K562 (cell line): ENCODE results near the gene TECPR1. TPM values are rescaled to one million over a fixed set of nuclear protein-coding genes. Genes with fewer than 3 reads are reported as not detected.

ENCODE experiments used
- ATAC-seq: fragments of 200-7000 bp; cut with Tn5 transposase; 3 replicates; pipeline ENCODE4 v1.9.1; 2020; ENCODE audit warnings: moderate library complexity
- BruUV-seq: library from RNA; stranded (reverse); fragments of 400-500 nt; replicated peaks from 2 replicates; lab custom pipeline; 2021; lab: Mats Ljungman, UMichigan
- CTCF ChIA-PET: fragments of 300-600 bp; formaldehyde crosslinking; extraction: SDS; loops from one replicate; lab custom pipeline; 2021; ENCODE audit warnings: low intra/inter-chr PET ratio; lab: Yijun Ruan, JAX
- POLR2A ChIA-PET: fragments of 300-600, 350-650 bp; sonication (Branson Sonifier 250); formaldehyde crosslinking; extraction: SDS; loops from one replicate; lab custom pipeline; 2021; ENCODE audit warnings: antibody characterized with exemption, inconsistent platforms; lab: Yijun Ruan, JAX
- DNase-seq, 4 experiments: peaks; one replicate each; pipeline versions ENCODE4 v3.0.0 to v3.0.0-alpha.2; 2011 to 2018; ENCODE audit warnings: low spot score in 3 of 4, mixed read lengths in 3 of 4; ENCODE audit errors: extremely low read depth in 1 of 4
- FAIRE-seq: peaks from 2 replicates; lab custom pipeline; 2011; peaks lifted over from hg19 to GRCh38; lab: Jason Lieb, UNC
- H2AFZ ChIP-seq: 2 replicates; pipeline ENCODE4 v1.6.0; 2011; ENCODE audit warnings: low read depth, low read length, control low read depth, inconsistent platforms
- H3K27ac ChIP-seq: fragments of 200-600 bp; 3 replicates; pipeline ENCODE4 v1.8.0; 2011; ENCODE audit warnings: low read depth, mild to moderate bottlenecking, control low read depth, inconsistent platforms, low read length, moderate library complexity, mixed read lengths; ENCODE audit errors: extremely low read depth
- H3K27me3 ChIP-seq, 2 experiments: fragments of 300-600 bp in 1 of 2; 2 replicates in 1 of 2; 3 replicates in 1 of 2; pipeline versions ENCODE4 v1.6.0 to v1.8.0; 2011; ENCODE audit warnings: inconsistent platforms in 2 of 2, low read length in 2 of 2, mild to moderate bottlenecking in 1 of 2, mixed read lengths in 1 of 2, moderate library complexity in 1 of 2; ENCODE audit not compliant: control insufficient read depth in 2 of 2, insufficient read depth in 2 of 2
- H3K36me3 ChIP-seq: fragments of 300-600 bp; 3 replicates; pipeline ENCODE4 v1.8.0; 2011; ENCODE audit warnings: mild to moderate bottlenecking, low read length, inconsistent platforms; ENCODE audit not compliant: control insufficient read depth, insufficient read depth
- H3K4me1 ChIP-seq, 2 experiments: fragments of 200-600 bp in 1 of 2; replicated peaks in 1 of 2; 2 replicates in 1 of 2; 3 replicates in 1 of 2; pipeline versions ENCODE4 v1.5.1 to v1.8.0; 2011; ENCODE audit warnings: inconsistent platforms in 2 of 2, low read length in 2 of 2, mild to moderate bottlenecking in 1 of 2, mixed read lengths in 1 of 2, moderate library complexity in 1 of 2; ENCODE audit not compliant: control insufficient read depth in 2 of 2, insufficient read depth in 2 of 2
- H3K4me2 ChIP-seq: 2 replicates; pipeline ENCODE4 v1.6.1; 2011; ENCODE audit warnings: low read length, control low read depth, inconsistent platforms, mixed read lengths; ENCODE audit not compliant: insufficient read depth
- H3K4me3 ChIP-seq: fragments of 200-600 bp; sonication (generic), shearing (Covaris generic); 2 replicates; pipeline ENCODE4 v1.5.1; 2016; ENCODE audit warnings: control low read depth, inconsistent platforms
- H3K79me2 ChIP-seq: fragments of 200-600 bp; 3 replicates; pipeline ENCODE4 v1.8.0; 2011; ENCODE audit warnings: low read length, inconsistent platforms; ENCODE audit not compliant: control insufficient read depth, insufficient read depth
- H3K9ac ChIP-seq, 2 experiments: 2 replicates each; pipeline versions ENCODE4 v1.6.0 to v1.6.1; 2011; ENCODE audit warnings: low read depth in 2 of 2, low read length in 2 of 2, control low read depth in 1 of 2, inconsistent platforms in 1 of 2, mild to moderate bottlenecking in 1 of 2, mixed read lengths in 1 of 2; ENCODE audit not compliant: insufficient read depth in 1 of 2
- H3K9me1 ChIP-seq: one replicate; pipeline ENCODE4 v1.6.0; 2011; ENCODE audit warnings: inconsistent platforms, mild to moderate bottlenecking, low read length, moderate library complexity; ENCODE audit not compliant: control insufficient read depth, insufficient read depth
- H3K9me3 ChIP-seq: replicated peaks from 2 replicates; pipeline ENCODE4 v1.5.1; 2011; ENCODE audit warnings: low read depth, low read length, inconsistent platforms; ENCODE audit not compliant: control insufficient read depth, insufficient read depth
- H4K20me1 ChIP-seq: replicated peaks from 2 replicates; pipeline ENCODE4 v1.6.1; 2011; ENCODE audit warnings: low read length, inconsistent platforms, mixed read lengths; ENCODE audit not compliant: control insufficient read depth, insufficient read depth
- C11orf30 ChIP-seq: fragments of 450-650 bp; IDR thresholded peaks from 2 replicates; pipeline ENCODE4 v1.6.1; 2016; ENCODE audit warnings: low read depth, mild to moderate bottlenecking
- KAT8 ChIP-seq: fragments of 450-650 bp; IDR thresholded peaks from 2 replicates; pipeline ENCODE4 v1.6.1; 2016; ENCODE audit warnings: low read depth, mild to moderate bottlenecking
- WHSC1 ChIP-seq: IDR thresholded peaks from one replicate; pipeline ENCODE4 v1.6.1; 2012; ENCODE audit warnings: low read length, control low read depth, inconsistent platforms
- ZNF589 ChIP-seq: fragments of 200-800 bp; sonication (Bioruptor generic); IDR thresholded peaks from 2 replicates; pipeline ENCODE4 v1.6.1; 2016; ENCODE audit warnings: low read depth, missing genetic modification characterization, missing compliant biosample characterization
- ZNF592 ChIP-seq: fragments of 450-650 bp; IDR thresholded peaks from 2 replicates; pipeline ENCODE4 v1.6.1; 2017; ENCODE audit warnings: antibody characterized with exemption, mild to moderate bottlenecking
- WGBS: fragments of 100-300 bp; shearing (Covaris generic); methylation state at CpG from one replicate; pipeline ENCODE4 v1.1.6; 2016; ENCODE audit warnings: low coverage, mixed read lengths; ENCODE audit not compliant: insufficient coverage; ENCODE audit errors: missing lambda C conversion rate; 5-methylcytosine and 5-hydroxymethylcytosine counted together
- in situ Hi-C: fragments of 300-500 bp; cut with MboI; formaldehyde crosslinking; loops from 4 replicates; pipeline ENCODE4 v1.15.0; 2018; ENCODE audit warnings: inconsistent platforms, mixed read lengths
- intact Hi-C: fragments of 100-400 bp; cut with micrococcal nuclease; formaldehyde crosslinking; loops from 2 replicates; pipeline ENCODE4 v1.14.2; 2022
- polyA plus RNA-seq, 8 experiments: library from polyadenylated mRNA; depleted of rRNA in 4 of 8; stranded (reverse) in 5 of 8; unstranded in 3 of 8; fragments of >200 nt; fragmentation: Nextera tagmentation in 2 of 8; fragmentation: Illumina TruSeq in 1 of 8; extraction: Ambion mirVana in 2 of 8; extraction: Trizol in 1 of 8; gene quantifications; 2 replicates each; pipeline versions ENCODE4 v1.2.1 to v1.2.3, GENCODE V29; 2011 to 2014; ENCODE audit warnings: inconsistent platforms in 1 of 8, missing spikeins in 1 of 8
- total RNA-seq, 7 experiments: library from RNA; depleted of rRNA in 6 of 7; stranded (reverse); fragments of >200 nt in 6 of 7; fragmentation: Illumina TruSeq in 2 of 7; extraction: Trizol in 2 of 7; gene quantifications; 2 replicates each; pipeline versions ENCODE4 v1.2.1 to v1.2.3, GENCODE V29; 2011 to 2021; ENCODE audit warnings: low replicate concordance in 1 of 7

TECPR1 gene
- total and polyA plus RNA-seq, 9 of the 15 experiments (the other 6 are each of a cell fraction or from before 2014, with no cell fraction given): 0.17 to 15.0 (median 2.2) TPM

GRCh38 chr7:98221611-98222532, 30.2 kb downstream of the TECPR1 start:
- no peaks in the 10 kb centered on the region for H3K79me2 ChIP-seq
- intact Hi-C loops: no loop called here
- H3K27ac ChIP-seq: no peak overlapping the region
- H3K4me1 ChIP-seq: peaks cover 11 to 43% of the 10 kb centered on the region in 2 experiments; a peak in 3 of 5 replicates
- ChIA-PET CTCF (no interaction called here), POLR2A (no interaction called here)
- H3K4me2 ChIP-seq: no peak overlapping the region
- no peak overlapping the region for H2AFZ ChIP-seq
- FAIRE-seq: no peak
- TF ChIP-seq KAT8 (no peak), ZNF589 (CRISPR knock-in tag) (no peak), WHSC1 (no peak), ZNF592 (no peak), C11orf30 (no peak)
- H3K4me3 ChIP-seq: no peak overlapping the region
- no peaks in the 10 kb centered on the region for H3K9me1 ChIP-seq
- no peak for ATAC-seq
- H3K9ac ChIP-seq: peak overlapping the region in 1 of 2 experiments; percentile 50; a peak in 2 of 4 replicates
- DNase-seq: peak in 1 of 4 experiments; percentile 8
- in situ Hi-C loops: no loop called here
- H3K9me3 ChIP-seq: no peaks in the 10 kb centered on the region
- 55% methylated on average over 30 of the region's 34 CpGs for WGBS
- H4K20me1 ChIP-seq: no peaks in the 10 kb centered on the region; the same call in 1 of the 2 replicates
- peaks cover 0 to 38% of the 10 kb centered on the region in 2 experiments; a peak in 3 of 5 replicates for H3K27me3 ChIP-seq
- BruUV-seq: no TSS peak
- H3K36me3 ChIP-seq: no peaks in the 10 kb centered on the region
